H9 (cell line): Measurements from ENCODE around the gene ASH1L. TPM values are rescaled to one million over a fixed set of nuclear protein-coding genes. Genes with fewer than 3 reads are reported as not detected.

Source experiments
- DNase-seq: peaks from one replicate; pipeline ENCODE4 v3.0.0-alpha.2; 2017
- H2AFZ ChIP-seq: one replicate; pipeline ENCODE4 v1.6.1; 2013; ENCODE audit warnings: mild to moderate bottlenecking, low read length, control low read depth, moderate library complexity
- H2AK5ac ChIP-seq: 2 replicates; pipeline ENCODE4 v1.6.1; 2013; ENCODE audit warnings: low read length, control low read depth, mixed read lengths; ENCODE audit not compliant: insufficient read length
- H2BK120ac ChIP-seq: one replicate; pipeline ENCODE4 v1.6.1; 2013; ENCODE audit warnings: low read depth, mild to moderate bottlenecking, low read length, control low read depth, inconsistent platforms; ENCODE audit not compliant: poor library complexity, severe bottlenecking
- H2BK12ac ChIP-seq: 2 replicates; pipeline ENCODE4 v1.6.1; 2013; ENCODE audit warnings: low read length, control low read depth, mixed read lengths, low read depth; ENCODE audit not compliant: insufficient read length
- H2BK15ac ChIP-seq: 2 replicates; pipeline ENCODE4 v1.6.1; 2013; ENCODE audit warnings: low read depth, low read length, control low read depth
- H2BK20ac ChIP-seq: one replicate; pipeline ENCODE4 v1.6.1; 2013; ENCODE audit warnings: low read depth, mild to moderate bottlenecking, low read length, control low read depth, inconsistent platforms; ENCODE audit not compliant: poor library complexity, severe bottlenecking
- H2BK5ac ChIP-seq: 2 replicates; pipeline ENCODE4 v1.6.1; 2013; ENCODE audit warnings: low read length, control low read depth, mixed read lengths; ENCODE audit not compliant: insufficient read length
- H3K14ac ChIP-seq: 2 replicates; pipeline ENCODE4 v1.6.1; 2013; ENCODE audit warnings: low read length, control low read depth; ENCODE audit not compliant: insufficient read depth
- H3K18ac ChIP-seq: 2 replicates; pipeline ENCODE4 v1.6.1; 2013; ENCODE audit warnings: low read depth, mild to moderate bottlenecking, mixed read lengths, low read length, control low read depth; ENCODE audit not compliant: insufficient read length
- H3K23ac ChIP-seq: 2 replicates; pipeline ENCODE4 v1.6.1; 2013; ENCODE audit warnings: low read length, control low read depth, mixed read lengths, low read depth; ENCODE audit not compliant: insufficient read length
- H3K23me2 ChIP-seq: 2 replicates; pipeline ENCODE4 v1.6.1; 2013; ENCODE audit warnings: low read depth, mild to moderate bottlenecking, mixed read lengths, low read length, control low read depth; ENCODE audit not compliant: insufficient read length, poor library complexity, severe bottlenecking
- H3K27ac ChIP-seq: 2 replicates; pipeline ENCODE4 v1.5.1; 2013; ENCODE audit warnings: low read length, control low read depth, mixed read lengths, low read depth; ENCODE audit not compliant: insufficient read length
- H3K27me3 ChIP-seq: 2 replicates; pipeline ENCODE4 v1.6.1; 2013; ENCODE audit warnings: low read length, control low read depth, inconsistent platforms; ENCODE audit not compliant: insufficient read depth
- H3K4ac ChIP-seq: 2 replicates; pipeline ENCODE4 v1.6.1; 2013; ENCODE audit warnings: low read depth, mild to moderate bottlenecking, control low read depth, inconsistent platforms, low read length, moderate library complexity
- H3K4me1 ChIP-seq: 2 replicates; pipeline ENCODE4 v1.6.1; 2013; ENCODE audit warnings: low read length, control low read depth, inconsistent platforms; ENCODE audit not compliant: insufficient read depth
- H3K4me2 ChIP-seq: 2 replicates; pipeline ENCODE4 v1.6.1; 2013; ENCODE audit warnings: low read length, control low read depth, mixed read lengths; ENCODE audit not compliant: insufficient read length, insufficient read depth
- H3K56ac ChIP-seq: 2 replicates; pipeline ENCODE4 v1.6.1; 2013; ENCODE audit warnings: low read depth, mild to moderate bottlenecking, mixed read lengths, low read length, control low read depth; ENCODE audit not compliant: insufficient read length
- H3K79me1 ChIP-seq: 2 replicates; pipeline ENCODE4 v1.6.1; 2013; ENCODE audit warnings: low read depth, mild to moderate bottlenecking, moderate library complexity, low read length, control low read depth, inconsistent platforms; ENCODE audit not compliant: insufficient read depth, poor library complexity, severe bottlenecking
- H3K79me2 ChIP-seq: 2 replicates; pipeline ENCODE4 v1.6.1; 2013; ENCODE audit warnings: low read length, control low read depth, inconsistent platforms; ENCODE audit not compliant: insufficient read depth
- H3K9ac ChIP-seq: 2 replicates; pipeline ENCODE4 v1.6.1; 2013; ENCODE audit warnings: low read length, control low read depth, mixed read lengths; ENCODE audit not compliant: insufficient read length; ENCODE audit errors: extremely low read depth
- H3K9me3 ChIP-seq: one replicate; pipeline ENCODE4 v1.6.1; 2013; ENCODE audit warnings: low read depth, low read length, inconsistent platforms; ENCODE audit not compliant: control insufficient read depth
- H3T11ph ChIP-seq: one replicate; pipeline ENCODE4 v1.6.1; 2013; ENCODE audit warnings: mild to moderate bottlenecking, low read length, control low read depth, inconsistent platforms
- H4K20me1 ChIP-seq: one replicate; pipeline ENCODE4 v1.6.1; 2013; ENCODE audit not compliant: control insufficient read depth, insufficient read length, insufficient read depth
- H4K5ac ChIP-seq: 2 replicates; pipeline ENCODE4 v1.6.1; 2013; ENCODE audit warnings: low read depth, mild to moderate bottlenecking, mixed read lengths, low read length, control low read depth; ENCODE audit not compliant: insufficient read length
- H4K8ac ChIP-seq: replicated peaks from 2 replicates; pipeline ENCODE4 v1.6.1; 2013; ENCODE audit warnings: low read length, control low read depth, mixed read lengths, low read depth; ENCODE audit not compliant: insufficient read length
- H4K91ac ChIP-seq: 2 replicates; pipeline ENCODE4 v1.6.1; 2013; ENCODE audit warnings: low read depth, mild to moderate bottlenecking, moderate library complexity, mixed read lengths, low read length, control low read depth; ENCODE audit not compliant: insufficient read length
- H3K27ac Mint-ChIP-seq, 3 experiments: 2 replicates in 2 of 3; 3 replicates in 1 of 3; pipeline ENCODE4 v1.8.0; 2020 to 2021; ENCODE audit warnings: mixed read lengths in 3 of 3, mild to moderate bottlenecking in 1 of 3, moderate library complexity in 1 of 3
- H3K27me3 Mint-ChIP-seq: 2 replicates; pipeline ENCODE4 v1.8.0; 2021; ENCODE audit warnings: low read depth, mild to moderate bottlenecking, moderate library complexity, mixed read lengths
- H3K36me3 Mint-ChIP-seq, 3 experiments: 2 replicates in 2 of 3; 3 replicates in 1 of 3; pipeline ENCODE4 v1.8.0; 2020 to 2021; ENCODE audit warnings: low read depth in 3 of 3, mixed read lengths in 3 of 3; ENCODE audit not compliant: insufficient read depth in 1 of 3
- H3K4me1 Mint-ChIP-seq, 2 experiments: 2 replicates each; pipeline ENCODE4 v1.8.0; 2020; ENCODE audit warnings: mixed read lengths in 2 of 2
- H3K4me3 Mint-ChIP-seq, 2 experiments: 2 replicates in 1 of 2; 3 replicates in 1 of 2; pipeline ENCODE4 v1.8.0; 2020 to 2021; ENCODE audit warnings: mild to moderate bottlenecking in 2 of 2, mixed read lengths in 2 of 2, moderate library complexity in 1 of 2
- H3K9me3 Mint-ChIP-seq, 2 experiments: 2 replicates in 1 of 2; 3 replicates in 1 of 2; pipeline ENCODE4 v1.8.0; 2020; ENCODE audit warnings: mild to moderate bottlenecking in 2 of 2, mixed read lengths in 2 of 2, moderate library complexity in 1 of 2
- CTCF ChIP-seq: fragments of 200-600 bp; sonication (generic); conservative IDR thresholded peaks from 3 replicates; pipeline ENCODE4 v1.8.0; 2021; ENCODE audit warnings: antibody characterized with exemption, mild to moderate bottlenecking
- WGBS: extraction: QIAGEN DNeasy Blood & Tissue Kit; methylation state at CpG from one replicate; pipeline ENCODE4 v1.1.7; 2013; ENCODE audit warnings: missing lambda C conversion rate, low lambda C conversion rate, mixed read lengths; ENCODE audit not compliant: insufficient read length; ENCODE audit errors: extremely low coverage; 5-methylcytosine and 5-hydroxymethylcytosine counted together
- total RNA-seq: library from RNA; stranded (reverse); gene quantifications from 2 replicates; pipeline ENCODE4 v1.2.1, GENCODE V29; 2021

ASH1L gene
- total RNA-seq, 1 experiment from 2014 or later: 32.8 TPM

GRCh38 chr1:155324037-155324716 lies 238.4 kb downstream of the ASH1L start:
- Histone ChIP-seq H3K79me2 (no peaks in the 10 kb centered on the region), H3K27ac (no peak overlapping the region), H2BK20ac (no peak overlapping the region), H3K27me3 (no peaks in the 10 kb centered on the region), H3K4me1 (peaks cover 2% of the 10 kb centered on the region; the same call in 1 of the 2 replicates), H3K4ac (no peak overlapping the region), H3T11ph (no peak overlapping the region), H3K79me1 (no peaks in the 10 kb centered on the region), H2BK5ac (no peak overlapping the region), H3K9ac (peak overlapping the region; percentile 39), H2BK12ac (no peak overlapping the region), H4K8ac (no peak overlapping the region), H4K20me1 (no peaks in the 10 kb centered on the region), H2BK120ac (no peak overlapping the region), H3K4me2 (peak overlapping the region; percentile 68), H4K91ac (no peak overlapping the region), H3K9me3 (no peaks in the 10 kb centered on the region), H3K23me2 (peaks cover 31% of the 10 kb centered on the region), H3K18ac (peak overlapping the region; percentile 33), H4K5ac (no peak overlapping the region), H3K56ac (no peak overlapping the region), H2BK15ac (no peak overlapping the region), H3K14ac (no peak overlapping the region; the same call in 1 of the 2 replicates), H2AK5ac (no peak overlapping the region), H3K23ac (no peak overlapping the region), H2AFZ (no peak overlapping the region)
- Mint-ChIP-seq H3K36me3 (peaks cover 3 to 39% (median 34%) of the 10 kb centered on the region in 3 experiments; a peak in 6 of 7 replicates), H3K27me3 (no peaks in the 10 kb centered on the region; the same call in none of the 2 replicates), H3K4me1 (peaks cover 36 to 38% of the 10 kb centered on the region in 2 experiments), H3K9me3 (no peaks in the 10 kb centered on the region), H3K27ac (peak overlapping the region; percentile 44 to 70 (median 59); a peak in 3 of 7 replicates), H3K4me3 (peak overlapping the region; percentile 93 to 96)
- no peak for TF ChIP-seq CTCF
- peak; percentile 95 for DNase-seq
- no CpG with 5 or more reads among the region's 44 CpGs for WGBS
